ENCODE data around the gene PPP1R12B. TPM values are rescaled to one million over a fixed set of nuclear protein-coding genes. Genes with fewer than 3 reads are reported as not detected.
A peak's percentile ranks its signal among the peaks of the same experiment; 100 is the strongest.

PPP1R12B gene
- total and polyA plus RNA-seq, 12 donors, result 16.5 to 969 (median 604) TPM

DNA sequence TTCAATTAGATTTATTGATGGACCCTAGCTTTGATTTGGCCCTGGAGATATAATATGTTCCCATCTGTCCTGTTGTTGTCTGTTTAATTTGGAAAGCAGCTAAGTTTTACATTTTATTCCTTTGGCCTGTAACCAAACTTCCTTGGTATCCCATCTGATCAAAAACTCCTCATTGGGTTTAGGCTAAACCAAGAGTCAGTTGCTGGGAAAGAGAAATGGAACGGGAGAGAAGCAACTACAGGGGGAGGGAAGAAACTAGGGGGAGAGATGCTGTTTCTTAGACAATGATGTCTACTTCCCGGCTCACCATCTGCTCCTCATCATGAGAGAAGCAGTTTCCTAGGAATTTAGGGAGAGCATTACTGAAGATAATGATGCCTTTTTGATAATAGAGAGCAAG, 219.9 kb downstream of the PPP1R12B start:
- ATAC-seq, result no peak
- H3K27ac ChIP-seq, result peak overlapping the region in 5 of 10 donors; percentile 9 to 60 (median 31)
- peaks cover 7 to 84% (median 46%) of the 10 kb centered on the region in 9 donors for H3K4me1 ChIP-seq
- intact Hi-C loops (cut with DNase I), result loop anchor here in 5 of 10 donors (5.0 to 10.0 kb wide), 4 partner anchors 51 to 74 kb away; no protein-coding TSS in a partner anchor
- H3K27me3 ChIP-seq, result peaks cover 0 to 11% (median 0%) of the 10 kb centered on the region in 7 donors
- DNase-seq, result no peak
- H3K4me3 ChIP-seq, result no peak overlapping the region
- WGBS, 2 donors, result 58 to 59% methylated on average over 2 of the region's 2 CpGs
- TF ChIP-seq, protein P1, sequence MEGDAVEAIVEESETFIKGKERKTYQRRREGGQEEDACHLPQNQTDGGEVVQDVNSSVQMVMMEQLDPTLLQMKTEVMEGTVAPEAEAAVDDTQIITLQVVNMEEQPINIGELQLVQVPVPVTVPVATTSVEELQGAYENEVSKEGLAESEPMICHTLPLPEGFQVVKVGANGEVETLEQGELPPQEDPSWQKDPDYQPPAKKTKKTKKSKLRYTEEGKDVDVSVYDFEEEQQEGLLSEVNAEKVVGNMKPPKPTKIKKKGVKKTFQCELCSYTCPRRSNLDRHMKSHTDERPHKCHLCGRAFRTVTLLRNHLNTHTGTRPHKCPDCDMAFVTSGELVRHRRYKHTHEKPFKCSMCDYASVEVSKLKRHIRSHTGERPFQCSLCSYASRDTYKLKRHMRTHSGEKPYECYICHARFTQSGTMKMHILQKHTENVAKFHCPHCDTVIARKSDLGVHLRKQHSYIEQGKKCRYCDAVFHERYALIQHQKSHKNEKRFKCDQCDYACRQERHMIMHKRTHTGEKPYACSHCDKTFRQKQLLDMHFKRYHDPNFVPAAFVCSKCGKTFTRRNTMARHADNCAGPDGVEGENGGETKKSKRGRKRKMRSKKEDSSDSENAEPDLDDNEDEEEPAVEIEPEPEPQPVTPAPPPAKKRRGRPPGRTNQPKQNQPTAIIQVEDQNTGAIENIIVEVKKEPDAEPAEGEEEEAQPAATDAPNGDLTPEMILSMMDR (IDR thresholded peaks at IDR 0.05), result no peak
- H3K36me3 ChIP-seq, result peaks cover 0 to 97% (median 22%) of the 10 kb centered on the region in 9 donors
- no peaks in the 10 kb centered on the region for H3K9me3 ChIP-seq

DNA sequence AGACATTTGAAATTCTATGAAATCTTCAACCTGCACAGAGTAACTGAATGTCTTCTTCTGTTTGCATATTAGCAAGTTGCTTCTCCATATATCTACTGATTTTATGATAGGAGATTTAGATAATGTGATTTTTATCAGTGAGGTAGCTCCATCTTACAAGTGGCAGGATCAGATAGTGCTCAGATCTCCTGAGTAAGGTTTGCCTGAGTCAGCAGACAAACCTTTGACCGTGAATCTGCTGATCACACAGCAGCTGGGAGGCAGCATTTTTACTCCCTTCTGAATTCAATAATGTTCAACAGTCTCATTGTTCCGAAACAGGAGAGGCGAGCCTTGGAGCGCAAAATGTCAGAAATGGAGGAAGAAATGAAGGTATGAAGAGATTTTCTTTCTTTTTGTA, 220.3 kb downstream of the PPP1R12B start:
- TF ChIP-seq, protein P1 (IDR thresholded peaks at IDR 0.05), result no peak
- Histone ChIP-seq H3K4me3 (no peak overlapping the region), H3K27me3 (peaks cover 0 to 13% (median 0%) of the 10 kb centered on the region in 7 donors), H3K36me3 (peaks cover 0 to 97% (median 26%) of the 10 kb centered on the region in 9 donors), H3K9me3 (no peaks in the 10 kb centered on the region), H3K27ac (peak overlapping the region in 3 of 10 donors; percentile 14 to 60 (median 31)), H3K4me1 (peaks cover 7 to 82% (median 46%) of the 10 kb centered on the region in 9 donors)
- 76 to 81% methylated on average over 4 of the region's 4 CpGs for WGBS, 2 donors
- intact Hi-C loops (cut with DNase I), result loop anchor here in 5 of 10 donors (5.0 to 10.0 kb wide), 4 partner anchors 52 to 74 kb away; no protein-coding TSS in a partner anchor
- ATAC-seq, result no peak
- DNase-seq, result no peak

DNA sequence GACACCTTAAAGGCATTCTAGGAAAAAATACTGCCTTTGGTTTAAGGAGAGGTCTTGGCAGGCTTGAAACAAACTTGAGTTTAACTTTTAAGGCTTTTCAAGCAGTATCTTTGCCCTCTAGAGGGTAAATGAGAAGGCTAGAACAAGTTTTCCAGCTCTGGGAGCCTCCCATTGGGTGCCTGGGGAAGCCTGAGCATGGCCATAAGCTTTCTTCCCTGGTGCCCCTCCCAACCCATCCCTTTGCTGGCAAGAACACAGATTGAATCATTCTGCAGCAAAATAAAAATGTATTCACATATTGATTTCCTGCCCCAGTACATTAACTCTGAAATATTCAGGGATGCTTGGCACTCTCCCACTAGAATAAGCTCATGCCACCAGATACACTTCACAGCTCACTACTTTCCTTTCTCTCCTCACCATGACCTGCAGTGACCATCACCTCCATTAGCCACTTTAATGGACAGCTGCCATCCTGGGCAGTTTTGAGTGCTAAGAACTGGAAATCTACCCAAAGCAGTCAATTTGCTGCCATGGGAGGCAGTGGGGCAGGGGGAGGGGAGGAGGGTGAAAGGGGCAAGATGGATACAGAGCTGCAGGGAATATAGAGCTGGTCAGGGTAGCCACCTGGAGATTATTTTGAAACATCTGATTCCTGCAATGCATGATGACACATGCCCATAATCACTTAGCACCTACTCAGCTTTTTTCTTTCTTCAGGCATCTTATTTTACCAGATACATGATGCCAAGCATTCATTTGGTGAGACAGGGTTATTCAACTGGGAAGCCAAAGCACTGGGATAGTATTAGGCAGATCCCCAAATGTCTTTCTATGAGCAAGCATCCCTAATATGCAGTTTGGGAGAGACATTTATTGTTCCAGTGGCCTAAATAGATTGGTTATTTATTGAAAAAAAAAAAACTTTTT, 221.2 kb downstream of the PPP1R12B start:
- intact Hi-C loops (cut with DNase I), result loop anchor here in 6 of 10 donors (5.0 to 10.0 kb wide), 4 partner anchors 52 to 75 kb away; no protein-coding TSS in a partner anchor
- no peak overlapping the region for H3K4me3 ChIP-seq
- ATAC-seq (no peak), DNase-seq (no peak)
- TF ChIP-seq, protein P1 (IDR thresholded peaks at IDR 0.05), result no peak
- H3K4me1 ChIP-seq, result peaks cover 7 to 78% (median 45%) of the 10 kb centered on the region in 9 donors
- peak overlapping the region in 3 of 10 donors; percentile 1 to 60 (median 31) for H3K27ac ChIP-seq
- peaks cover 0 to 97% (median 30%) of the 10 kb centered on the region in 9 donors for H3K36me3 ChIP-seq
- H3K27me3 ChIP-seq, result peaks cover 0 to 13% (median 0%) of the 10 kb centered on the region in 7 donors
- H3K9me3 ChIP-seq, result no peaks in the 10 kb centered on the region

DNA sequence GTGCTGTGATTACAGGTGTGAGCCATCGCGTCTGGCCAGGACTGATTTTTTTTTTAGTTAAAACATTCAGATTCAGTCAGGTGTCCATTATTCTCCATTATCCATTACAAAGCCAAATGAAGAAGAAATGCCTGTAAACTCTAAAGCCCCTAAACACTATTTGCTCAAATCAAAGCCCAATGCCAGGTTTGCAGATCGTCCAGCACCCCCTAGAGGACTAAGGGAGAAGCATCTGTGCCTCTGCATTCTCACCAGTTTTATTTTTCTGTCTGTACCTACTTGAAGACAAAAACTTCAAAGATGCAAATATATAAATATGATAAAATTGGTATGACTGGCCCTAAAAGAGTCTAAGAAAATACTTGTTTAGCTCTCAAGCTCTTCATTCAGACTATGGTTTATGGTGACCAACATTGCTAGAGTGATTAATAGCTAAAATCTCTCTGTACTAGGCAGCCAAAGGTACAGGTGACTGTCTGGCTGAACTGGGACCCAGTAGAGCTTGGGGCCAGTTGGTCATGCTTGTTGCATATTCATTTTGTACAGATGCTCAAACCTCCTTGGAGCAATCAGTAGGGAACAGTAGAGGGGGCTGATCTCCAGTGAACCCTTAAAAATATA, 223.3 kb downstream of the PPP1R12B start:
- Histone ChIP-seq H3K4me3 (no peak overlapping the region), H3K9me3 (no peaks in the 10 kb centered on the region), H3K4me1 (peaks cover 4 to 77% (median 43%) of the 10 kb centered on the region in 9 donors), H3K27me3 (peaks cover 0 to 20% (median 0%) of the 10 kb centered on the region in 7 donors), H3K36me3 (peaks cover 0 to 95% (median 36%) of the 10 kb centered on the region in 9 donors), H3K27ac (peak overlapping the region in 1 of 10 donors; percentile 24)
- no peak for DNase-seq
- intact Hi-C loops (cut with DNase I), result loop anchor here in 1 of 10 donors (10.0 kb wide), 1 partner anchor 77 kb away; no protein-coding TSS in a partner anchor
- 49 to 50% methylated on average over 3 of the region's 3 CpGs for WGBS, 2 donors
- ATAC-seq, result no peak
- TF ChIP-seq, protein P1 (IDR thresholded peaks at IDR 0.05), result peak; percentile 62 to 85 (median 76)
